ENCODE data around the gene TTC3. TPM values are rescaled to one million over a fixed set of nuclear protein-coding genes. Genes with fewer than 3 reads are reported as not detected.

Gene TTC3
- total and polyA plus RNA-seq, 2 of the 13 experiments (the other 11 are each of a cell fraction or from before 2014, with no cell fraction given): 55.7 to 108 TPM

GRCh38 chr21:37026499-37026898 is 46.6 kb upstream of the TTC3 start:
- Histone ChIP-seq H3K4me3 (replicated peaks in 1 of 3; ENCODE audit: insufficient read depth in 1 of 3, low read depth in 2 of 3, low read length in 3 of 3) (no peak overlapping the region), H3K36me3 (replicated peaks in 1 of 2; ENCODE audit: control insufficient read depth in 1 of 2, insufficient read depth in 2 of 2, low read length in 2 of 2) (no peaks in the 10 kb centered on the region), H3K4me1 (ENCODE audit: insufficient read depth, low read length) (no peaks in the 10 kb centered on the region), H3K4me2 (ENCODE audit: low read depth, low read length) (no peak overlapping the region), H4K20me1 (ENCODE audit: insufficient read depth, low read length) (no peaks in the 10 kb centered on the region), H2AFZ (ENCODE audit: low read length) (no peak overlapping the region), H3K27ac (ENCODE audit: extremely low read length, insufficient read depth, low read length) (no peak overlapping the region), H3K79me2 (ENCODE audit: insufficient read depth, low read length) (no peaks in the 10 kb centered on the region), H3K9ac (ENCODE audit: insufficient read depth, low read depth, low read length) (no peak overlapping the region), H3K9me3 (ENCODE audit: low read length) (no peaks in the 10 kb centered on the region), H3K27me3 (ENCODE audit: control insufficient read depth in 1 of 2, insufficient read depth in 2 of 2, low read length in 2 of 2) (no peaks in the 10 kb centered on the region)
- no peak for DNase-seq (ENCODE audit: low spot score)
- POLR2A ChIA-PET: no interaction called here
- WGBS (ENCODE audit: low lambda C conversion rate): 17% methylated on average over 4 of the region's 4 CpGs
- in situ Hi-C loops (cut with HindIII; ENCODE audit: extremely low pct_ligation_motif_present, low pct_unique_long_range_greater_than_20kb): no loop called here
- ATAC-seq: no peak
- no peak for FAIRE-seq
- intact Hi-C loops (cut with micrococcal nuclease; ENCODE audit: unreplicated experiment): no loop called here
- BruUV-seq (replicated peaks): no TSS peak
- CTCF ChIA-PET (ENCODE audit: low intra/inter-chr PET ratio, low total read pairs): no interaction called here
- TF ChIP-seq NFE2L2 (IDR thresholded peaks at IDR 0.05; ENCODE audit: low read length) (no peak), SALL1 (CRISPR knock-in tag; IDR thresholded peaks at IDR 0.05) (no peak), ELF3 (CRISPR knock-in tag; IDR thresholded peaks at IDR 0.05) (no peak), SMARCC2 (IDR thresholded peaks at IDR 0.05) (no peak), ZNF260 (CRISPR knock-in tag; IDR thresholded peaks at IDR 0.05; ENCODE audit: borderline replicate concordance, low read depth) (no peak), ZSCAN25 (CRISPR knock-in tag; IDR thresholded peaks at IDR 0.05) (no peak), NFYC (CRISPR knock-in tag; IDR thresholded peaks at IDR 0.05) (no peak), ZNF251 (CRISPR knock-in tag; IDR thresholded peaks at IDR 0.05) (no peak), BRCA1 (CRISPR knock-in tag; IDR thresholded peaks at IDR 0.05) (no peak), NCOR1 (IDR thresholded peaks at IDR 0.05; ENCODE audit: borderline replicate concordance, low read length) (no peak), TFE3 (CRISPR knock-in tag; IDR thresholded peaks at IDR 0.05) (no peak)
- TF ChIP-seq, protein P1, sequence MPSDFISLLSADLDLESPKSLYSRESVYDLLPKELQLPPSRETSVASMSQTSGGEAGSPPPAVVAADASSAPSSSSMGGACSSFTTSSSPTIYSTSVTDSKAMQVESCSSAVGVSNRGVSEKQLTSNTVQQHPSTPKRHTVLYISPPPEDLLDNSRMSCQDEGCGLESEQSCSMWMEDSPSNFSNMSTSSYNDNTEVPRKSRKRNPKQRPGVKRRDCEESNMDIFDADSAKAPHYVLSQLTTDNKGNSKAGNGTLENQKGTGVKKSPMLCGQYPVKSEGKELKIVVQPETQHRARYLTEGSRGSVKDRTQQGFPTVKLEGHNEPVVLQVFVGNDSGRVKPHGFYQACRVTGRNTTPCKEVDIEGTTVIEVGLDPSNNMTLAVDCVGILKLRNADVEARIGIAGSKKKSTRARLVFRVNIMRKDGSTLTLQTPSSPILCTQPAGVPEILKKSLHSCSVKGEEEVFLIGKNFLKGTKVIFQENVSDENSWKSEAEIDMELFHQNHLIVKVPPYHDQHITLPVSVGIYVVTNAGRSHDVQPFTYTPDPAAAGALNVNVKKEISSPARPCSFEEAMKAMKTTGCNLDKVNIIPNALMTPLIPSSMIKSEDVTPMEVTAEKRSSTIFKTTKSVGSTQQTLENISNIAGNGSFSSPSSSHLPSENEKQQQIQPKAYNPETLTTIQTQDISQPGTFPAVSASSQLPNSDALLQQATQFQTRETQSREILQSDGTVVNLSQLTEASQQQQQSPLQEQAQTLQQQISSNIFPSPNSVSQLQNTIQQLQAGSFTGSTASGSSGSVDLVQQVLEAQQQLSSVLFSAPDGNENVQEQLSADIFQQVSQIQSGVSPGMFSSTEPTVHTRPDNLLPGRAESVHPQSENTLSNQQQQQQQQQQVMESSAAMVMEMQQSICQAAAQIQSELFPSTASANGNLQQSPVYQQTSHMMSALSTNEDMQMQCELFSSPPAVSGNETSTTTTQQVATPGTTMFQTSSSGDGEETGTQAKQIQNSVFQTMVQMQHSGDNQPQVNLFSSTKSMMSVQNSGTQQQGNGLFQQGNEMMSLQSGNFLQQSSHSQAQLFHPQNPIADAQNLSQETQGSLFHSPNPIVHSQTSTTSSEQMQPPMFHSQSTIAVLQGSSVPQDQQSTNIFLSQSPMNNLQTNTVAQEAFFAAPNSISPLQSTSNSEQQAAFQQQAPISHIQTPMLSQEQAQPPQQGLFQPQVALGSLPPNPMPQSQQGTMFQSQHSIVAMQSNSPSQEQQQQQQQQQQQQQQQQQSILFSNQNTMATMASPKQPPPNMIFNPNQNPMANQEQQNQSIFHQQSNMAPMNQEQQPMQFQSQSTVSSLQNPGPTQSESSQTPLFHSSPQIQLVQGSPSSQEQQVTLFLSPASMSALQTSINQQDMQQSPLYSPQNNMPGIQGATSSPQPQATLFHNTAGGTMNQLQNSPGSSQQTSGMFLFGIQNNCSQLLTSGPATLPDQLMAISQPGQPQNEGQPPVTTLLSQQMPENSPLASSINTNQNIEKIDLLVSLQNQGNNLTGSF (CRISPR knock-in tag; IDR thresholded peaks at IDR 0.05): no peak
- TF ChIP-seq, protein P2, sequence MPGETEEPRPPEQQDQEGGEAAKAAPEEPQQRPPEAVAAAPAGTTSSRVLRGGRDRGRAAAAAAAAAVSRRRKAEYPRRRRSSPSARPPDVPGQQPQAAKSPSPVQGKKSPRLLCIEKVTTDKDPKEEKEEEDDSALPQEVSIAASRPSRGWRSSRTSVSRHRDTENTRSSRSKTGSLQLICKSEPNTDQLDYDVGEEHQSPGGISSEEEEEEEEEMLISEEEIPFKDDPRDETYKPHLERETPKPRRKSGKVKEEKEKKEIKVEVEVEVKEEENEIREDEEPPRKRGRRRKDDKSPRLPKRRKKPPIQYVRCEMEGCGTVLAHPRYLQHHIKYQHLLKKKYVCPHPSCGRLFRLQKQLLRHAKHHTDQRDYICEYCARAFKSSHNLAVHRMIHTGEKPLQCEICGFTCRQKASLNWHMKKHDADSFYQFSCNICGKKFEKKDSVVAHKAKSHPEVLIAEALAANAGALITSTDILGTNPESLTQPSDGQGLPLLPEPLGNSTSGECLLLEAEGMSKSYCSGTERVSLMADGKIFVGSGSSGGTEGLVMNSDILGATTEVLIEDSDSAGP (CRISPR knock-in tag; IDR thresholded peaks at IDR 0.05; ENCODE audit: borderline replicate concordance): no peak
- TF ChIP-seq, protein P3, sequence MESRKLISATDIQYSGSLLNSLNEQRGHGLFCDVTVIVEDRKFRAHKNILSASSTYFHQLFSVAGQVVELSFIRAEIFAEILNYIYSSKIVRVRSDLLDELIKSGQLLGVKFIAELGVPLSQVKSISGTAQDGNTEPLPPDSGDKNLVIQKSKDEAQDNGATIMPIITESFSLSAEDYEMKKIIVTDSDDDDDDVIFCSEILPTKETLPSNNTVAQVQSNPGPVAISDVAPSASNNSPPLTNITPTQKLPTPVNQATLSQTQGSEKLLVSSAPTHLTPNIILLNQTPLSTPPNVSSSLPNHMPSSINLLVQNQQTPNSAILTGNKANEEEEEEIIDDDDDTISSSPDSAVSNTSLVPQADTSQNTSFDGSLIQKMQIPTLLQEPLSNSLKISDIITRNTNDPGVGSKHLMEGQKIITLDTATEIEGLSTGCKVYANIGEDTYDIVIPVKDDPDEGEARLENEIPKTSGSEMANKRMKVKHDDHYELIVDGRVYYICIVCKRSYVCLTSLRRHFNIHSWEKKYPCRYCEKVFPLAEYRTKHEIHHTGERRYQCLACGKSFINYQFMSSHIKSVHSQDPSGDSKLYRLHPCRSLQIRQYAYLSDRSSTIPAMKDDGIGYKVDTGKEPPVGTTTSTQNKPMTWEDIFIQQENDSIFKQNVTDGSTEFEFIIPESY (CRISPR knock-in tag; IDR thresholded peaks at IDR 0.05): no peak

Data from HepG2 (cell line).